ENCODE data around the gene HMGXB4. TPM values are rescaled to one million over a fixed set of nuclear protein-coding genes. Genes with fewer than 3 reads are reported as not detected.

Gene HMGXB4
- polyA plus RNA-seq, 1 donor (not counting 4 experiments of a cell fraction or from before 2014, with no cell fraction given) = 22.6 TPM

DNA sequence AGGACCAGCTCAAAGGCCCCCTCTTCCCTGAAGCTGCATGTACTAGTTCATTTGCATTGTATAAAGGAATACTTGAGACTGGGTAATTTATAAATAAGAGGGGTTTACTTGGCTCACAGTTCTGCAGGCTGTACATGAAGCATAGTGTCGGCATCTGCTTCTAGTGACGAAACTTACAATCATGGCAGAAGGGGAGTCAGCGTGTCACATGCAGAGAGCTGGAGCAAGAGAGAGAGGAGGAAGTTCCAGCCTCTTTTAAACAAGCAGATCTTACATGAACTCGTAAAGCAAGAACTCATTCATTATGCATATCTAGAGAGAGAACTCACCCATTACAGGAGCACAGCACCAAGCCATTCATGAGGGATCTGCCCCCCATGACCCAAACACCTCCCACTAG, 7.1 kb upstream of the HMGXB4 start:
- DNase-seq (ENCODE audit: low read depth, low spot score) = no peak
- H3K4me2 ChIP-seq (ENCODE audit: control insufficient read depth, extremely low read depth, insufficient read depth, low read depth, low read length) = no peak overlapping the region
- no peak overlapping the region for H3K4me3 ChIP-seq (ENCODE audit: control insufficient read depth in 2 of 3, extremely low read depth in 1 of 3, insufficient read depth in 2 of 3, low read depth in 1 of 3, low read length in 3 of 3)
- H3K4me1 ChIP-seq (ENCODE audit: control insufficient read depth, extremely low read depth, insufficient read depth, low read length) = no peaks in the 10 kb centered on the region
- FAIRE-seq = no peak
- no peak for TF ChIP-seq EZH2 (IDR thresholded peaks at IDR 0.05; ENCODE audit: low read length)
- TF ChIP-seq, protein P1, sequence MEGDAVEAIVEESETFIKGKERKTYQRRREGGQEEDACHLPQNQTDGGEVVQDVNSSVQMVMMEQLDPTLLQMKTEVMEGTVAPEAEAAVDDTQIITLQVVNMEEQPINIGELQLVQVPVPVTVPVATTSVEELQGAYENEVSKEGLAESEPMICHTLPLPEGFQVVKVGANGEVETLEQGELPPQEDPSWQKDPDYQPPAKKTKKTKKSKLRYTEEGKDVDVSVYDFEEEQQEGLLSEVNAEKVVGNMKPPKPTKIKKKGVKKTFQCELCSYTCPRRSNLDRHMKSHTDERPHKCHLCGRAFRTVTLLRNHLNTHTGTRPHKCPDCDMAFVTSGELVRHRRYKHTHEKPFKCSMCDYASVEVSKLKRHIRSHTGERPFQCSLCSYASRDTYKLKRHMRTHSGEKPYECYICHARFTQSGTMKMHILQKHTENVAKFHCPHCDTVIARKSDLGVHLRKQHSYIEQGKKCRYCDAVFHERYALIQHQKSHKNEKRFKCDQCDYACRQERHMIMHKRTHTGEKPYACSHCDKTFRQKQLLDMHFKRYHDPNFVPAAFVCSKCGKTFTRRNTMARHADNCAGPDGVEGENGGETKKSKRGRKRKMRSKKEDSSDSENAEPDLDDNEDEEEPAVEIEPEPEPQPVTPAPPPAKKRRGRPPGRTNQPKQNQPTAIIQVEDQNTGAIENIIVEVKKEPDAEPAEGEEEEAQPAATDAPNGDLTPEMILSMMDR (optimal IDR thresholded peaks at IDR 0.05 in 1 of 3, IDR thresholded peaks at IDR 0.05 in 1 of 3, conservative IDR thresholded peaks at IDR 0.05 in 1 of 3; ENCODE audit: extremely low read depth in 1 of 3, insufficient read depth in 2 of 3, low read length in 3 of 3) = no peak
- no peaks in the 10 kb centered on the region for H3K9me1 ChIP-seq (ENCODE audit: control insufficient read depth, extremely low read depth, insufficient read depth, low read length)
- no peaks in the 10 kb centered on the region for H4K20me1 ChIP-seq (ENCODE audit: control insufficient read depth, extremely low read depth, insufficient read depth, low read length)
- H3K9ac ChIP-seq (ENCODE audit: control insufficient read depth, extremely low read depth, insufficient read depth, low read length) = no peak overlapping the region
- no peaks in the 10 kb centered on the region for H3K79me2 ChIP-seq (ENCODE audit: control insufficient read depth, insufficient read depth, low read length)
- no peaks in the 10 kb centered on the region for H3K36me3 ChIP-seq (ENCODE audit: control insufficient read depth in 2 of 2, extremely low read depth in 1 of 2, insufficient read depth in 2 of 2, low read length in 2 of 2)
- H3K27ac ChIP-seq (ENCODE audit: control insufficient read depth, insufficient read depth, low read length) = no peak overlapping the region
- H2AFZ ChIP-seq (ENCODE audit: control insufficient read depth, low read length) = no peak overlapping the region
- no peaks in the 10 kb centered on the region for H3K9me3 ChIP-seq (ENCODE audit: control insufficient read depth, low read depth, low read length)
- dilution Hi-C loops (cut with MboI; ENCODE audit: extremely low pct_ligation_motif_present, low sequenced_read_pairs) = no loop called here
- H3K27me3 ChIP-seq (ENCODE audit: control insufficient read depth, extremely low read depth, insufficient read depth, low read length) = no peaks in the 10 kb centered on the region

DNA sequence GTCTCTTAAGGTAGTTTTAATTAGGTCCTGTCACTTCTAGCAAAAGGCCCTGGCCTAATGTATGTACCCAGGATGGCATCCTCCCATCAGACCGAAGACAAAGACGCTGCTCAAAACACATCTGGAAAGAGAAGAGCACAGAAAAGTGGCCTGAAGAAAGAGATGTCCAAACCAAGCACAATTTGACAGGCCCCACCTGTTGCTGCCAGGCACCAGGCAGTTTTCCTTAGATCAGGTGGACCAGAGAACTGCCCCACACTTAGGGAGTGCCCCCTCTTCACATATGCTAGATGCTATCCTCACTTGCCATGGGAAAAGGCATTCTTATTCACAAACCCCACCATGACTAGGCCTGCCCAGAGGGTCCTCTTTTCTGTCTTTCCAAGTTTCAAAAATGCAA, 3.3 kb upstream of the HMGXB4 start:
- Histone ChIP-seq H3K4me3 (ENCODE audit: control insufficient read depth in 2 of 3, extremely low read depth in 1 of 3, insufficient read depth in 2 of 3, low read depth in 1 of 3, low read length in 3 of 3) (no peak overlapping the region), H3K27me3 (ENCODE audit: control insufficient read depth, extremely low read depth, insufficient read depth, low read length) (no peaks in the 10 kb centered on the region), H3K9me1 (ENCODE audit: control insufficient read depth, extremely low read depth, insufficient read depth, low read length) (no peaks in the 10 kb centered on the region), H3K4me2 (ENCODE audit: control insufficient read depth, extremely low read depth, insufficient read depth, low read depth, low read length) (no peak overlapping the region), H3K9ac (ENCODE audit: control insufficient read depth, extremely low read depth, insufficient read depth, low read length) (no peak overlapping the region), H3K79me2 (ENCODE audit: control insufficient read depth, insufficient read depth, low read length) (peaks cover 12% of the 10 kb centered on the region), H3K36me3 (ENCODE audit: control insufficient read depth in 2 of 2, extremely low read depth in 1 of 2, insufficient read depth in 2 of 2, low read length in 2 of 2) (no peaks in the 10 kb centered on the region), H3K27ac (ENCODE audit: control insufficient read depth, insufficient read depth, low read length) (no peak overlapping the region), H4K20me1 (ENCODE audit: control insufficient read depth, extremely low read depth, insufficient read depth, low read length) (no peaks in the 10 kb centered on the region), H2AFZ (ENCODE audit: control insufficient read depth, low read length) (no peak overlapping the region), H3K4me1 (ENCODE audit: control insufficient read depth, extremely low read depth, insufficient read depth, low read length) (peaks cover 8% of the 10 kb centered on the region), H3K9me3 (ENCODE audit: control insufficient read depth, low read depth, low read length) (no peaks in the 10 kb centered on the region)
- no peak for DNase-seq (ENCODE audit: low read depth, low spot score)
- FAIRE-seq = no peak
- dilution Hi-C loops (cut with MboI; ENCODE audit: extremely low pct_ligation_motif_present, low sequenced_read_pairs) = no loop called here
- TF ChIP-seq, protein P1 (optimal IDR thresholded peaks at IDR 0.05 in 1 of 3, IDR thresholded peaks at IDR 0.05 in 1 of 3, conservative IDR thresholded peaks at IDR 0.05 in 1 of 3; ENCODE audit: extremely low read depth in 1 of 3, insufficient read depth in 2 of 3, low read length in 3 of 3) = no peak
- no peak for TF ChIP-seq EZH2 (IDR thresholded peaks at IDR 0.05; ENCODE audit: low read length)
